H1 (cell line): Measurements from ENCODE around the gene PLXNA4.

Experiments used
- HDAC6 ChIP-seq: IDR thresholded peaks from one replicate; pipeline ENCODE4 v1.7.1; 2012; ENCODE audit warnings: low read depth, mild to moderate bottlenecking, inconsistent platforms, low read length, moderate library complexity
- SAP30 ChIP-seq: fragments of 300-600 bp; sonication (generic); IDR thresholded peaks from 2 replicates; pipeline ENCODE4 v1.7.1; 2012; ENCODE audit warnings: low read length, moderate library complexity, mild to moderate bottlenecking, inconsistent platforms; ENCODE audit not compliant: insufficient read depth, insufficient replicate concordance
- SUZ12 ChIP-seq: fragments of 200-600 bp; sonication (generic); IDR thresholded peaks from 2 replicates; pipeline ENCODE4 v1.6.1; 2012; ENCODE audit warnings: mild to moderate bottlenecking, inconsistent platforms, low read length, moderate library complexity, mixed read lengths
- TAF1 ChIP-seq: IDR thresholded peaks from 2 replicates; pipeline ENCODE4 v1.6.1; 2011; ENCODE audit warnings: mild to moderate bottlenecking, low read depth, low read length
- TAF7 ChIP-seq: optimal IDR thresholded peaks from 2 replicates; pipeline ENCODE3; 2011; ENCODE audit warnings: low read depth, mild to moderate bottlenecking, inconsistent platforms, low read length, moderate library complexity, borderline replicate concordance
- ZNF274 ChIP-seq: IDR thresholded peaks from 2 replicates; pipeline ENCODE4 v1.7.0; 2012; ENCODE audit warnings: low read length, borderline replicate concordance; ENCODE audit errors: extremely low read depth
- TF ChIP-seq, protein P1 (sequence below), 3 experiments: IDR thresholded peaks; 1 replicate in 2 of 3; 2 replicates in 1 of 3; pipeline versions ENCODE4 v1.5.1 to v1.6.1; 2011; ENCODE audit warnings: low read length in 3 of 3, mild to moderate bottlenecking in 3 of 3, inconsistent platforms in 2 of 3, low read depth in 1 of 3, moderate library complexity in 1 of 3; ENCODE audit not compliant: insufficient read depth in 1 of 3; ENCODE audit errors: control extremely low read depth in 1 of 3

GRCh38 chr7:132154248-132154647 lies 422.0 kb downstream of the PLXNA4 start:
- TF ChIP-seq ZNF274 (no peak), TAF7 (no peak), SUZ12 (no peak), HDAC6 (no peak), SAP30 (no peak), TAF1 (no peak)
- TF ChIP-seq, protein P1, sequence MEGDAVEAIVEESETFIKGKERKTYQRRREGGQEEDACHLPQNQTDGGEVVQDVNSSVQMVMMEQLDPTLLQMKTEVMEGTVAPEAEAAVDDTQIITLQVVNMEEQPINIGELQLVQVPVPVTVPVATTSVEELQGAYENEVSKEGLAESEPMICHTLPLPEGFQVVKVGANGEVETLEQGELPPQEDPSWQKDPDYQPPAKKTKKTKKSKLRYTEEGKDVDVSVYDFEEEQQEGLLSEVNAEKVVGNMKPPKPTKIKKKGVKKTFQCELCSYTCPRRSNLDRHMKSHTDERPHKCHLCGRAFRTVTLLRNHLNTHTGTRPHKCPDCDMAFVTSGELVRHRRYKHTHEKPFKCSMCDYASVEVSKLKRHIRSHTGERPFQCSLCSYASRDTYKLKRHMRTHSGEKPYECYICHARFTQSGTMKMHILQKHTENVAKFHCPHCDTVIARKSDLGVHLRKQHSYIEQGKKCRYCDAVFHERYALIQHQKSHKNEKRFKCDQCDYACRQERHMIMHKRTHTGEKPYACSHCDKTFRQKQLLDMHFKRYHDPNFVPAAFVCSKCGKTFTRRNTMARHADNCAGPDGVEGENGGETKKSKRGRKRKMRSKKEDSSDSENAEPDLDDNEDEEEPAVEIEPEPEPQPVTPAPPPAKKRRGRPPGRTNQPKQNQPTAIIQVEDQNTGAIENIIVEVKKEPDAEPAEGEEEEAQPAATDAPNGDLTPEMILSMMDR (IDR thresholded peaks at IDR 0.05; ENCODE audit: control extremely low read depth in 1 of 3, insufficient read depth in 1 of 3, low read depth in 1 of 3, low read length in 3 of 3) = no peak; a peak in 1 of 4 replicates
